H9 (cell line): ENCODE results near the gene TTLL3. TPM values are rescaled to one million over a fixed set of nuclear protein-coding genes. Genes with fewer than 3 reads are reported as not detected.

Experiments
- DNase-seq: peaks from one replicate; pipeline ENCODE4 v3.0.0-alpha.2; 2017
- H2AFZ ChIP-seq: one replicate; pipeline ENCODE4 v1.6.1; 2013; ENCODE audit warnings: mild to moderate bottlenecking, low read length, control low read depth, moderate library complexity
- H2AK5ac ChIP-seq: 2 replicates; pipeline ENCODE4 v1.6.1; 2013; ENCODE audit warnings: low read length, control low read depth, mixed read lengths; ENCODE audit not compliant: insufficient read length
- H2BK120ac ChIP-seq: one replicate; pipeline ENCODE4 v1.6.1; 2013; ENCODE audit warnings: low read depth, mild to moderate bottlenecking, low read length, control low read depth, inconsistent platforms; ENCODE audit not compliant: poor library complexity, severe bottlenecking
- H2BK12ac ChIP-seq: 2 replicates; pipeline ENCODE4 v1.6.1; 2013; ENCODE audit warnings: low read length, control low read depth, mixed read lengths, low read depth; ENCODE audit not compliant: insufficient read length
- H2BK15ac ChIP-seq: 2 replicates; pipeline ENCODE4 v1.6.1; 2013; ENCODE audit warnings: low read depth, low read length, control low read depth
- H2BK20ac ChIP-seq: one replicate; pipeline ENCODE4 v1.6.1; 2013; ENCODE audit warnings: low read depth, mild to moderate bottlenecking, low read length, control low read depth, inconsistent platforms; ENCODE audit not compliant: poor library complexity, severe bottlenecking
- H2BK5ac ChIP-seq: 2 replicates; pipeline ENCODE4 v1.6.1; 2013; ENCODE audit warnings: low read length, control low read depth, mixed read lengths; ENCODE audit not compliant: insufficient read length
- H3K14ac ChIP-seq: 2 replicates; pipeline ENCODE4 v1.6.1; 2013; ENCODE audit warnings: low read length, control low read depth; ENCODE audit not compliant: insufficient read depth
- H3K18ac ChIP-seq: 2 replicates; pipeline ENCODE4 v1.6.1; 2013; ENCODE audit warnings: low read depth, mild to moderate bottlenecking, mixed read lengths, low read length, control low read depth; ENCODE audit not compliant: insufficient read length
- H3K23ac ChIP-seq: 2 replicates; pipeline ENCODE4 v1.6.1; 2013; ENCODE audit warnings: low read length, control low read depth, mixed read lengths, low read depth; ENCODE audit not compliant: insufficient read length
- H3K23me2 ChIP-seq: 2 replicates; pipeline ENCODE4 v1.6.1; 2013; ENCODE audit warnings: low read depth, mild to moderate bottlenecking, mixed read lengths, low read length, control low read depth; ENCODE audit not compliant: insufficient read length, poor library complexity, severe bottlenecking
- H3K27ac ChIP-seq: 2 replicates; pipeline ENCODE4 v1.5.1; 2013; ENCODE audit warnings: low read length, control low read depth, mixed read lengths, low read depth; ENCODE audit not compliant: insufficient read length
- H3K27me3 ChIP-seq: 2 replicates; pipeline ENCODE4 v1.6.1; 2013; ENCODE audit warnings: low read length, control low read depth, inconsistent platforms; ENCODE audit not compliant: insufficient read depth
- H3K4ac ChIP-seq: 2 replicates; pipeline ENCODE4 v1.6.1; 2013; ENCODE audit warnings: low read depth, mild to moderate bottlenecking, control low read depth, inconsistent platforms, low read length, moderate library complexity
- H3K4me1 ChIP-seq: 2 replicates; pipeline ENCODE4 v1.6.1; 2013; ENCODE audit warnings: low read length, control low read depth, inconsistent platforms; ENCODE audit not compliant: insufficient read depth
- H3K4me2 ChIP-seq: 2 replicates; pipeline ENCODE4 v1.6.1; 2013; ENCODE audit warnings: low read length, control low read depth, mixed read lengths; ENCODE audit not compliant: insufficient read length, insufficient read depth
- H3K56ac ChIP-seq: 2 replicates; pipeline ENCODE4 v1.6.1; 2013; ENCODE audit warnings: low read depth, mild to moderate bottlenecking, mixed read lengths, low read length, control low read depth; ENCODE audit not compliant: insufficient read length
- H3K79me1 ChIP-seq: 2 replicates; pipeline ENCODE4 v1.6.1; 2013; ENCODE audit warnings: low read depth, mild to moderate bottlenecking, moderate library complexity, low read length, control low read depth, inconsistent platforms; ENCODE audit not compliant: insufficient read depth, poor library complexity, severe bottlenecking
- H3K79me2 ChIP-seq: 2 replicates; pipeline ENCODE4 v1.6.1; 2013; ENCODE audit warnings: low read length, control low read depth, inconsistent platforms; ENCODE audit not compliant: insufficient read depth
- H3K9ac ChIP-seq: 2 replicates; pipeline ENCODE4 v1.6.1; 2013; ENCODE audit warnings: low read length, control low read depth, mixed read lengths; ENCODE audit not compliant: insufficient read length; ENCODE audit errors: extremely low read depth
- H3K9me3 ChIP-seq: one replicate; pipeline ENCODE4 v1.6.1; 2013; ENCODE audit warnings: low read depth, low read length, inconsistent platforms; ENCODE audit not compliant: control insufficient read depth
- H3T11ph ChIP-seq: one replicate; pipeline ENCODE4 v1.6.1; 2013; ENCODE audit warnings: mild to moderate bottlenecking, low read length, control low read depth, inconsistent platforms
- H4K20me1 ChIP-seq: one replicate; pipeline ENCODE4 v1.6.1; 2013; ENCODE audit not compliant: control insufficient read depth, insufficient read length, insufficient read depth
- H4K5ac ChIP-seq: 2 replicates; pipeline ENCODE4 v1.6.1; 2013; ENCODE audit warnings: low read depth, mild to moderate bottlenecking, mixed read lengths, low read length, control low read depth; ENCODE audit not compliant: insufficient read length
- H4K8ac ChIP-seq: replicated peaks from 2 replicates; pipeline ENCODE4 v1.6.1; 2013; ENCODE audit warnings: low read length, control low read depth, mixed read lengths, low read depth; ENCODE audit not compliant: insufficient read length
- H4K91ac ChIP-seq: 2 replicates; pipeline ENCODE4 v1.6.1; 2013; ENCODE audit warnings: low read depth, mild to moderate bottlenecking, moderate library complexity, mixed read lengths, low read length, control low read depth; ENCODE audit not compliant: insufficient read length
- H3K27ac Mint-ChIP-seq, 3 experiments: 2 replicates in 2 of 3; 3 replicates in 1 of 3; pipeline ENCODE4 v1.8.0; 2020 to 2021; ENCODE audit warnings: mixed read lengths in 3 of 3, mild to moderate bottlenecking in 1 of 3, moderate library complexity in 1 of 3
- H3K27me3 Mint-ChIP-seq: 2 replicates; pipeline ENCODE4 v1.8.0; 2021; ENCODE audit warnings: low read depth, mild to moderate bottlenecking, moderate library complexity, mixed read lengths
- H3K36me3 Mint-ChIP-seq, 3 experiments: 2 replicates in 2 of 3; 3 replicates in 1 of 3; pipeline ENCODE4 v1.8.0; 2020 to 2021; ENCODE audit warnings: low read depth in 3 of 3, mixed read lengths in 3 of 3; ENCODE audit not compliant: insufficient read depth in 1 of 3
- H3K4me1 Mint-ChIP-seq, 2 experiments: 2 replicates each; pipeline ENCODE4 v1.8.0; 2020; ENCODE audit warnings: mixed read lengths in 2 of 2
- H3K4me3 Mint-ChIP-seq, 2 experiments: 2 replicates in 1 of 2; 3 replicates in 1 of 2; pipeline ENCODE4 v1.8.0; 2020 to 2021; ENCODE audit warnings: mild to moderate bottlenecking in 2 of 2, mixed read lengths in 2 of 2, moderate library complexity in 1 of 2
- H3K9me3 Mint-ChIP-seq, 2 experiments: 2 replicates in 1 of 2; 3 replicates in 1 of 2; pipeline ENCODE4 v1.8.0; 2020; ENCODE audit warnings: mild to moderate bottlenecking in 2 of 2, mixed read lengths in 2 of 2, moderate library complexity in 1 of 2
- CTCF ChIP-seq: fragments of 200-600 bp; sonication (generic); conservative IDR thresholded peaks from 3 replicates; pipeline ENCODE4 v1.8.0; 2021; ENCODE audit warnings: antibody characterized with exemption, mild to moderate bottlenecking
- WGBS: extraction: QIAGEN DNeasy Blood & Tissue Kit; methylation state at CpG from one replicate; pipeline ENCODE4 v1.1.7; 2013; ENCODE audit warnings: missing lambda C conversion rate, low lambda C conversion rate, mixed read lengths; ENCODE audit not compliant: insufficient read length; ENCODE audit errors: extremely low coverage; 5-methylcytosine and 5-hydroxymethylcytosine counted together
- total RNA-seq: library from RNA; stranded (reverse); gene quantifications from 2 replicates; pipeline ENCODE4 v1.2.1, GENCODE V29; 2021

The TTLL3 gene
- total RNA-seq, 1 experiment from 2014 or later, result 14.4 TPM

DNA sequence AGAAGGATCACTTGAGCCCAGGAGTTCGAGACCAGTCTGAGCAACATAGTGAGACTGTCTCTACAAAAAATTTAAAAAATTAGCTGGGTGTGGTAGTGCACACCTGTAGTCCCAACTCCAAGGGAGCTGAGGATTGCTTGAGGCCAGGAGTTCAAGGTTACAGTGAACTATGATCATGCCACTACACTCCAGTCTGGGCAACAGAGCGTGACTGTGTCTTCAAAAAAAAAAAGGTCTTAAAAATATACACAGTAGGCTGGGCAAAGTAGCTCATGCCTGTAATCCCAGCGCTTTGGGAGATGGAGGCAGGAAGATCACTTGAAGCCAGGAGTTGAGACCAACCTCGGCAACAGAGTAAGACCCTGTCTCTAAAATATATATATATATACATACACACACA lies 29.2 kb upstream of the TTLL3 start:
- no peak overlapping the region for H2BK15ac ChIP-seq
- no peaks in the 10 kb centered on the region for H3K79me2 ChIP-seq
- H2BK5ac ChIP-seq, result no peak overlapping the region
- H4K20me1 ChIP-seq, result no peaks in the 10 kb centered on the region
- H3K4me2 ChIP-seq, result no peak overlapping the region
- no peak for TF ChIP-seq CTCF
- no peaks in the 10 kb centered on the region for H3K27me3 ChIP-seq
- no peaks in the 10 kb centered on the region for H3K9me3 ChIP-seq
- Mint-ChIP-seq H3K36me3 (peaks cover 16 to 54% (median 49%) of the 10 kb centered on the region in 3 experiments; a peak in 6 of 7 replicates), H3K9me3 (no peaks in the 10 kb centered on the region), H3K4me3 (no peak overlapping the region), H3K27me3 (peaks cover 1% of the 10 kb centered on the region), H3K27ac (no peak overlapping the region), H3K4me1 (peaks cover 7 to 8% of the 10 kb centered on the region in 2 experiments; a peak in 3 of 4 replicates)
- no peak overlapping the region for H3K14ac ChIP-seq
- no peak overlapping the region for H3K18ac ChIP-seq
- H2AK5ac ChIP-seq, result no peak overlapping the region
- H3K79me1 ChIP-seq, result no peaks in the 10 kb centered on the region
- H3K9ac ChIP-seq, result no peak overlapping the region
- H4K91ac ChIP-seq, result no peak overlapping the region
- no peak overlapping the region for H2BK20ac ChIP-seq
- H3T11ph ChIP-seq, result no peak overlapping the region
- no CpG with 5 or more reads among the region's 4 CpGs for WGBS
- no peak overlapping the region for H4K8ac ChIP-seq
- H3K23ac ChIP-seq, result no peak overlapping the region
- H2BK120ac ChIP-seq, result no peak overlapping the region
- no peak overlapping the region for H3K27ac ChIP-seq
- H3K4ac ChIP-seq, result no peak overlapping the region
- no peak overlapping the region for H4K5ac ChIP-seq
- DNase-seq, result no peak
- H2BK12ac ChIP-seq, result no peak overlapping the region
- H3K4me1 ChIP-seq, result no peaks in the 10 kb centered on the region
- H2AFZ ChIP-seq, result no peak overlapping the region
- H3K23me2 ChIP-seq, result no peaks in the 10 kb centered on the region
- no peak overlapping the region for H3K56ac ChIP-seq
